Neural crest cell (in vitro differentiated cells): ENCODE data around the gene MAP7D3. TPM values are rescaled to one million over a fixed set of nuclear protein-coding genes. Genes with fewer than 3 reads are reported as not detected.
A peak's percentile ranks its signal among the peaks of the same experiment; 100 is the strongest.

Source experiments
- DNase-seq: peaks from one replicate; pipeline ENCODE4 v3.0.0; 2021; ENCODE audit warnings: low read depth, mixed read lengths, low spot score
- H3K27ac Mint-ChIP-seq: one replicate; pipeline ENCODE4 v1.8.0; 2021; ENCODE audit warnings: mild to moderate bottlenecking, mixed read lengths; ENCODE audit not compliant: unreplicated experiment
- H3K27me3 Mint-ChIP-seq: 2 replicates; pipeline ENCODE4 v1.8.0; 2021; ENCODE audit warnings: low read depth, mild to moderate bottlenecking, mixed read lengths
- H3K36me3 Mint-ChIP-seq: 2 replicates; pipeline ENCODE4 v1.8.0; 2021; ENCODE audit warnings: low read depth, mild to moderate bottlenecking, mixed read lengths
- H3K4me1 Mint-ChIP-seq: 2 replicates; pipeline ENCODE4 v1.8.0; 2021; ENCODE audit warnings: mixed read lengths
- H3K4me3 Mint-ChIP-seq: one replicate; pipeline ENCODE4 v1.8.0; 2021; ENCODE audit warnings: mild to moderate bottlenecking, mixed read lengths
- H3K9me3 Mint-ChIP-seq: 2 replicates; pipeline ENCODE4 v1.8.0; 2021; ENCODE audit warnings: mixed read lengths
- total RNA-seq: library from RNA; stranded (reverse); gene quantifications from 2 replicates; pipeline ENCODE4 v1.2.1, GENCODE V29; 2021
- TF ChIP-seq, protein P1 (sequence below): fragments of 200-600 bp; sonication (generic); conservative IDR thresholded peaks from 2 replicates; pipeline ENCODE4 v1.5.0; 2021; ENCODE audit warnings: antibody characterized with exemption, mild to moderate bottlenecking

MAP7D3 gene
- total RNA-seq, 1 donor from 2014 or later = 12.8 TPM

GRCh38 chrX:136201601-136202000 lies 49.6 kb downstream of the MAP7D3 start:
- Mint-ChIP-seq H3K4me1 (peaks cover 14% of the 10 kb centered on the region), H3K4me3 (no peak overlapping the region), H3K27me3 (no peaks in the 10 kb centered on the region), H3K9me3 (peaks cover 3% of the 10 kb centered on the region), H3K36me3 (peaks cover 2% of the 10 kb centered on the region), H3K27ac (no peak overlapping the region)
- DNase-seq = no peak
- TF ChIP-seq, protein P1, sequence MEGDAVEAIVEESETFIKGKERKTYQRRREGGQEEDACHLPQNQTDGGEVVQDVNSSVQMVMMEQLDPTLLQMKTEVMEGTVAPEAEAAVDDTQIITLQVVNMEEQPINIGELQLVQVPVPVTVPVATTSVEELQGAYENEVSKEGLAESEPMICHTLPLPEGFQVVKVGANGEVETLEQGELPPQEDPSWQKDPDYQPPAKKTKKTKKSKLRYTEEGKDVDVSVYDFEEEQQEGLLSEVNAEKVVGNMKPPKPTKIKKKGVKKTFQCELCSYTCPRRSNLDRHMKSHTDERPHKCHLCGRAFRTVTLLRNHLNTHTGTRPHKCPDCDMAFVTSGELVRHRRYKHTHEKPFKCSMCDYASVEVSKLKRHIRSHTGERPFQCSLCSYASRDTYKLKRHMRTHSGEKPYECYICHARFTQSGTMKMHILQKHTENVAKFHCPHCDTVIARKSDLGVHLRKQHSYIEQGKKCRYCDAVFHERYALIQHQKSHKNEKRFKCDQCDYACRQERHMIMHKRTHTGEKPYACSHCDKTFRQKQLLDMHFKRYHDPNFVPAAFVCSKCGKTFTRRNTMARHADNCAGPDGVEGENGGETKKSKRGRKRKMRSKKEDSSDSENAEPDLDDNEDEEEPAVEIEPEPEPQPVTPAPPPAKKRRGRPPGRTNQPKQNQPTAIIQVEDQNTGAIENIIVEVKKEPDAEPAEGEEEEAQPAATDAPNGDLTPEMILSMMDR = no peak

DNA sequence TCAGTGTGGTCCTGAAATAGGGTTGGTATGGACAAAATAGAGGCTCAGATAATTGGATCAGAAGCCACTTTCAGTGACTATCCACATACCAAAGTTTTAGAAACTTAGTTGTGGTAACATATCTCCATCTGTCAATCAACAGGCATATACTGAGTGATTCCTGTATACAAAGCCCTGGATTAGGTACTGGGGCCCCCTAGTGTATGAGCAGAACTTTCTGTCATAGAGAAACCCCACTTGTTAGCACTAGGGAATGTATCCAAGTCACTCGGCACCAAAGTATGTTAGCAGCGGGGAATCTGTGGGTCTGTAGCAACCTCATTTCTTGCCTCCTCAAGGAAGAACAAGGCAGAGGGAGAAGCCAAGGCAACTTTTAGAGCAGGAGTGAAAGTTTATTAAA lies 50.7 kb downstream of the MAP7D3 start:
- Mint-ChIP-seq H3K27me3 (no peaks in the 10 kb centered on the region), H3K4me3 (no peak overlapping the region), H3K27ac (no peak overlapping the region), H3K36me3 (peaks cover 2% of the 10 kb centered on the region), H3K9me3 (peaks cover 3% of the 10 kb centered on the region), H3K4me1 (peaks cover 10% of the 10 kb centered on the region)
- no peak for DNase-seq
- TF ChIP-seq, protein P1 = peak; percentile 20

DNA sequence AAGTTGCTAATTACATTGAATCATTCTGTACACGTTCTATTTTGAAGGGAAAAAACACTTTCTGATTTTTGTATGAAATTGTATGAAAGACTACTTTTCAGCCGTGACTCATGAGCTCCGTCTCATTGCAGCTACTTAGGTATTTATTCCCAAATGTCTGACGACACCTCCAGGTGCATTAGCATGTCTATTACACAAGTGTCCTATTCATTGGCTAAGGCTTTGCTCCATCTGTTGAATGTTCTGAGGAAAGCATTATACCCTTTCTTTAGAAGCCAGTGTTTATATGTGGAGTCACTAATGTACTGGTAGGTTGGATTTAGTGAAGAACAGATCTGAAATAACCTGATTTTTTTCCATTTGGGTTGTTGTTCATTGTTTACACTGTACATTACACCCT lies 51.8 kb downstream of the MAP7D3 start:
- Mint-ChIP-seq H3K27ac (no peak overlapping the region), H3K9me3 (peaks cover 3% of the 10 kb centered on the region), H3K4me3 (no peak overlapping the region), H3K36me3 (peaks cover 2% of the 10 kb centered on the region), H3K27me3 (no peaks in the 10 kb centered on the region), H3K4me1 (peaks cover 3% of the 10 kb centered on the region)
- TF ChIP-seq, protein P1 = no peak
- DNase-seq = no peak

DNA sequence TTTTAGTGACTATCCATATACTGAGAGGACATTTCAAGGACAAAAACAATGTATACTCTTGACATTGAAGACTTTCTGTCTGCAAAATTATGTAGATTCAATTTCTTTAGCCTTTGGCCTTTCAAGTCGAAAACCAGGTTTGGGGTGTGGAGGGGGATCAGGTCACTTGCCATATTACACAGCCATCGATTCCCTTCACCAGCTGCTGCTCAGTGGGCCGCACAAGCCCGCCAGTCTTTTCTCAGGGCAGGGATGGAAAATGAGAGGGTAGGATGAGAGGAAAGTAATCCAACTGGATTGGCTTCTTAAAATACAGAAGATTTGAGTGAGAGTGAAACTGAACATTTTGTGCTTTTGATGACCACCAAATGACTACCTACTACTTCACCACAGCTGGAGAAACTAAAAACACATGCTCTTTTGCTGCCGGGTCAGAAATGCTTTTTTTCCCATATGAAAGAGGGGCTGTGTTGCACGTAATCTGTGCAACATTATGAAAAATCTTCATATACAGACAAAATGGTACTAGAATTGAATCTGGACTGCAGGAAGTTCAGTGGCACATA lies 52.4 kb downstream of the MAP7D3 start:
- peaks cover 7% of the 10 kb centered on the region for H3K36me3 Mint-ChIP-seq
- H3K9me3 Mint-ChIP-seq = peaks cover 6% of the 10 kb centered on the region
- no peaks in the 10 kb centered on the region for H3K27me3 Mint-ChIP-seq
- H3K4me3 Mint-ChIP-seq = no peak overlapping the region
- TF ChIP-seq, protein P1 = no peak
- no peak for DNase-seq
- H3K4me1 Mint-ChIP-seq = peaks cover 3% of the 10 kb centered on the region
- no peak overlapping the region for H3K27ac Mint-ChIP-seq

DNA sequence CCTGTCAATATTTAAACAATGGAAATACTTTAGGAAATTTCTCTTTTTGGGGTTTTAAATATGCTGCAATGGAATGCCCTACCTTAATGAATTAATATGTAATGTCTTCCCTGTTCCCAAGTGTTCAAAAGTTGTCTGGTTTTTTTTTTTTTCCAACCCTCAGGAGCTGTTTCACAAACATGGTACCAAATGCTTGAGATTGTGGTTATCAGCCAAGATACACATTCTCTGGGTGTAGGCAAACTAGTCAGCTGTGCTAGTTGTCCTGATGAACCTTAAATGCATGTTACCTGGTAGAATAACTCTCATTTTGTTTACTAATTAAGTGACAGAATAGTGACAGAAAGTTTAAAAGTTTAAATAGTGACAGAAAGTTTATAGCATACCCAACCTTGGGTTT lies 53.2 kb downstream of the MAP7D3 start:
- peaks cover 10% of the 10 kb centered on the region for H3K36me3 Mint-ChIP-seq

More for the DNA sequence above, 53.2 kb downstream of the MAP7D3 start:
- Mint-ChIP-seq H3K9me3 (peaks cover 6% of the 10 kb centered on the region), H3K4me3 (no peak overlapping the region), H3K27ac (no peak overlapping the region), H3K27me3 (no peaks in the 10 kb centered on the region), H3K4me1 (peaks cover 3% of the 10 kb centered on the region)
- no peak for DNase-seq
- TF ChIP-seq, protein P1 = no peak
